ENCODE data around the gene ARL14.

The ARL14 gene

DNA sequence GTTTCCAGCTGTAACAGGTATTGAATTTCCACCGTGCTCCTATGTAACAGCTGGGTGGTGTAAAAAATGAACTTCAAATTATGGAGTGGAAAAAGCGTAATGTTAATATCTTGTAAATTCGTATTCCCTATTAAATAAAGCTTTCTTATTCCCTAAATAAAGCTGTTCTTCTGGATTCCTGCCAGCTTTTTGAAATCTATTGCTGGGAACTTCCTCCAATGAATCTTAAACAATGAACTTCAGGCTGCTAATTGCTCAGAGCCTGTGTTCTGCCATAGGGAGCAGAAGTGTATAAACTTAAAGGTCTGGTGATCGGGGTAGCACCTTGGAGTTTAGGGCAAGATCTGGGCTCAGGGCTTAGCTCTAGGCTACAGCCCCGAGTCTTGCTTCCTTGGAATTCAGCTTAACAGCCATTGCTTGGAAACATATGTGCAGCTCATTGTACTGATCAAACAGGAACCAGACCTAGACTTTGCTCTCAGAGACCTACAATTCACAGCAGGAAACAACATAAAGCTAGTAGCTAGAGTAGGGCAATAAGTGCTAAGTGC lies 1.4 kb downstream of the ARL14 start:
- H3K36me3 ChIP-seq (ENCODE audit: control insufficient read depth, low read depth, low read length), result no peaks in the 10 kb centered on the region
- no peak overlapping the region for H3K27ac ChIP-seq (ENCODE audit: low read length)
- H3K4me3 ChIP-seq (ENCODE audit: low read length), result no peak overlapping the region

DNA sequence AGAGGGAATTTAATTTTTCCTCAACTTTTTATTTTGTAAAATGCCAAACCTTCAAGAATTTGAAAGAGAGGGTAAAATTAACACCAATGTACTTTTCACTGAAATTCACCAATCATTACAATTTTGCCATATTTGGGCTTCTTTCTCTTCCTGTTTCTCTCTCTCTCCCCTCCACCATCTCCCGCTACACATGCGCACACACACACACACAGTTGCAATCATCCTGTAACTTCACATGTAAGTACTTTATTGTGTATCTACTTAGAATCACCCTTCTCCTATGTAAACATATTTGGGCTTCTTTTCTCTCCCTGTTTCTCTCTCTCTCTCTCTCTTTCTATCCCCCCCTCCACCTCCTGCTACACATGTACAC lies 7.4 kb downstream of the ARL14 start:
- H3K9me3 ChIP-seq (ENCODE audit: control insufficient read depth, low read depth, low read length), result no peaks in the 10 kb centered on the region
- H3K4me1 ChIP-seq (ENCODE audit: control insufficient read depth, low read depth, low read length), result no peaks in the 10 kb centered on the region
- no peak overlapping the region for H3K9ac ChIP-seq (ENCODE audit: low read length)
- H3K4me3 ChIP-seq (ENCODE audit: low read length), result no peak overlapping the region
- no peaks in the 10 kb centered on the region for H3K36me3 ChIP-seq (ENCODE audit: control insufficient read depth, low read depth, low read length)
- H3K27ac ChIP-seq (ENCODE audit: low read length), result no peak overlapping the region
- no peaks in the 10 kb centered on the region for H3K27me3 ChIP-seq (ENCODE audit: control insufficient read depth, insufficient read depth, low read length)

More for the DNA sequence above, 1.4 kb downstream of the ARL14 start:
- Histone ChIP-seq H3K9ac (ENCODE audit: low read length) (no peak overlapping the region), H3K9me3 (ENCODE audit: control insufficient read depth, low read depth, low read length) (no peaks in the 10 kb centered on the region), H3K27me3 (ENCODE audit: control insufficient read depth, insufficient read depth, low read length) (no peaks in the 10 kb centered on the region), H3K4me1 (ENCODE audit: control insufficient read depth, low read depth, low read length) (peaks cover 11% of the 10 kb centered on the region)

DNA sequence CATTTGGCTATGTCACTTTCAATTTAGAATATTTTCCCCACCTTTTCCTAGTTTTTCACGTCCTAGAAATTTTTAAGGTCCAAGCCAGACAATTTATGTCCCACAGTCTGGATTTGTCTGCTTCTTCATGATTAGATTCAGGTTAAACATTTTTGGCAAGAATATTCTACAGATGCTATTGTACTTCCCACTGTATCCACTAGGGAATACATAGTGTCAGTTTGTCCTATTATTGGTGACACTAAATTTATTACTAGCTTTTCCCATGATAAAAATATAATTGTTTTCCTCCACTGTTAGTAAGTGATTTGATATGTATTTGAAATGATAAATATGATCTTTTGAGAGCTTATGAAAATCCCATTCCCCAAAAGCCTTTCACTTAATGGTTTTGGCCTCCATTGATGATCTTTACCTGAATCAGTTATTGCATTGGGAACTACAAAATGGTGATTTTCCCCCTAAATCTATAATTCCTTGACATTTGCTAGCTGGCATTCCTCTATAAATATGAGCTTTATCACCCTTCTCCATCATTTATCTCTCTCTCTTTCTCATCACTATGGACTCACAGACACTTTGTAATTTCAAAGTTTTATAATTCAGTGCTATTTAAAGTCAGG lies 8.3 kb downstream of the ARL14 start:
- no peaks in the 10 kb centered on the region for H3K36me3 ChIP-seq (ENCODE audit: control insufficient read depth, low read depth, low read length)
- H3K9me3 ChIP-seq (ENCODE audit: control insufficient read depth, low read depth, low read length), result no peaks in the 10 kb centered on the region
- no peaks in the 10 kb centered on the region for H3K4me1 ChIP-seq (ENCODE audit: control insufficient read depth, low read depth, low read length)
- H3K27ac ChIP-seq (ENCODE audit: low read length), result no peak overlapping the region
- no peaks in the 10 kb centered on the region for H3K27me3 ChIP-seq (ENCODE audit: control insufficient read depth, insufficient read depth, low read length)
- no peak overlapping the region for H3K4me3 ChIP-seq (ENCODE audit: low read length)
- no peak overlapping the region for H3K9ac ChIP-seq (ENCODE audit: low read length)

DNA sequence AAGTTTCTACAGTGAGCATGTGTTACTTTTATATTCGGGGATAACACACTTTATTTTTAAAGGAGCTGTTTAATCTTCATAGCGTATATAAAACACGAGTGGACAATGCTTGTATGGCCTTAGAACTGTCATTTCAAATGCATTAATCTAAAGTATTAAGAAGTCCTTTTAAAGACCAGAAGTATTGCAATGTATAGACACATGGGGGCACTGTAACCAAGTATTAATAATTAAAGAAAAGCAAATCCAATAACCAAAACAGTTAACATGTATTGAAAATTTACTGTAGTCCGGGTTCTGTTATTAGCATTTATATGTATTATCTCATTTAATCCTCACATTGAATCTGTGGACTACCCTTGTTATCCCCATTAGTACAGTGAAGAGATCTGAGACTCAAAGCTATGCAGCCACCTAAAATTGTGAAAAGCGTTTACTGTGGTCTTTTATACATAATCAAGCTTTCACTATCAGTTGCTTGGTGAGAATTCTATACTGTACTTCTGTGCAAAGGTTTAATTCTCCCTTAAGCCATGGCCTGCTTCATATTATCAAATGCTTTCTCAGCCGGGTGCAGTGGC lies 10.1 kb downstream of the ARL14 start:
- H3K4me3 ChIP-seq (ENCODE audit: low read length), result no peak overlapping the region
- no peaks in the 10 kb centered on the region for H3K27me3 ChIP-seq (ENCODE audit: control insufficient read depth, insufficient read depth, low read length)
- no peak overlapping the region for H3K9ac ChIP-seq (ENCODE audit: low read length)
- H3K27ac ChIP-seq (ENCODE audit: low read length), result no peak overlapping the region
- H3K9me3 ChIP-seq (ENCODE audit: control insufficient read depth, low read depth, low read length), result no peaks in the 10 kb centered on the region
- no peaks in the 10 kb centered on the region for H3K4me1 ChIP-seq (ENCODE audit: control insufficient read depth, low read depth, low read length)
- no peaks in the 10 kb centered on the region for H3K36me3 ChIP-seq (ENCODE audit: control insufficient read depth, low read depth, low read length)

DNA sequence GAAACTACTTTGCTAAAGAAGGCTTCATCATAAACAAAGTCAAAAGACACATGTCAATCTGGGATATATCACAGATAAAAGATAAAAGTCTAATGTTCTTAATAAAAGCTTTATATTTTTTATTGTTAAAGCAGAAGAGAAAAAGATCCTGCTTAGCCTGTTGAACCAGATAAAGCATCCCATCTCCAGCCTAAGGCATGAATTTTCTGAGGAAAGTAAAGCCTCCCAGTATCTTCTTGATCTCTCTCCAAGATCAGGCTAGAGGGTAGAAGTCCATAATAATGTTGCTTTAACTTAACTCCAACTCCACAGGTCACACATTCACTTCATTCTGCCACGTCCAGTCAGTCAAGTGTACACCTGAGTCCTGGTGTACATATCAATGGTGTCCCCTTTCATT lies 14.2 kb downstream of the ARL14 start:
- no peaks in the 10 kb centered on the region for H3K27me3 ChIP-seq (ENCODE audit: control insufficient read depth, insufficient read depth, low read length)
- no peak overlapping the region for H3K27ac ChIP-seq (ENCODE audit: low read length)
- H3K9me3 ChIP-seq (ENCODE audit: control insufficient read depth, low read depth, low read length), result no peaks in the 10 kb centered on the region
- no peak overlapping the region for H3K4me3 ChIP-seq (ENCODE audit: low read length)
- no peaks in the 10 kb centered on the region for H3K36me3 ChIP-seq (ENCODE audit: control insufficient read depth, low read depth, low read length)
- H3K4me1 ChIP-seq (ENCODE audit: control insufficient read depth, low read depth, low read length), result no peaks in the 10 kb centered on the region
- H3K9ac ChIP-seq (ENCODE audit: low read length), result no peak overlapping the region

DNA sequence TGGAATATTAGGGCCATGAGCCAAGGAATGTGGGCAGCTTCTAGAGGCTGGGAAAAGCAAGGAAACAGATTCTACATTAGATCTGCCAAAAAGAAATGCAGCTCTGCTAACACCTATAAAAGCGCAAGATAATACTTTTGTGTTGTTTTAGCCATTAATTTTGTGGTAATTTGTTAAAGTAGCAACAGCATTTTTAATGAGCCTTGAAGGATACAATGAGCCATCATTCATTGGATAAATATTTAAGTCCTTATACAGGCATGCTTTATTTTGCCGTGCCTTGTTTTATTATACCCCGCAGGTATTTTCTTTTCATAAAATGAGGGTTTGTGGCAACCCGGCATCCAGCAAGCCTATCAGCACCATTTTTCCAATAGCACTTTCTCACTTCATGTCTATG lies 15.0 kb downstream of the ARL14 start:
- Histone ChIP-seq H3K9me3 (ENCODE audit: control insufficient read depth, low read depth, low read length) (no peaks in the 10 kb centered on the region), H3K4me1 (ENCODE audit: control insufficient read depth, low read depth, low read length) (no peaks in the 10 kb centered on the region), H3K9ac (ENCODE audit: low read length) (no peak overlapping the region), H3K36me3 (ENCODE audit: control insufficient read depth, low read depth, low read length) (no peaks in the 10 kb centered on the region), H3K27ac (ENCODE audit: low read length) (no peak overlapping the region), H3K27me3 (ENCODE audit: control insufficient read depth, insufficient read depth, low read length) (no peaks in the 10 kb centered on the region), H3K4me3 (ENCODE audit: low read length) (no peak overlapping the region)

DNA sequence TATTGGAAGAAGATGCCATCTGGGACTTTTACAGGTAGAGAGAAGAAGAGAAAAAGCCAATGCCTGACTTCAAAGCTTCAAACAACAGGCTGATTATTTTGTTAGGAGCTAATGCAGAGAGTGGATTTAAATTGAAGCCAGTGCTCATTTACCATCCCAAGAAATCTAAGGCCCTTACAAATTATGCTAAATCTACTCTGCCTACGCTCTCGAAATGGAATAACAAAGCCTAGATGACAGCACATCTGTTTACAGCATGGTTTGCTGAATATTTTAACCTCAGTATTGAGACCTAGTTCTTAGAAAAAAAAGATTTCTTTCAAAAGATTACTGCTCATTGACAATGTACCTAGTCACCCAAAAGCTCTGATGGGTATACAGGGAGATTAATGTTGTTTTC lies 16.2 kb downstream of the ARL14 start:
- Histone ChIP-seq H3K9ac (ENCODE audit: low read length) (no peak overlapping the region), H3K4me1 (ENCODE audit: control insufficient read depth, low read depth, low read length) (no peaks in the 10 kb centered on the region), H3K4me3 (ENCODE audit: low read length) (no peak overlapping the region), H3K36me3 (ENCODE audit: control insufficient read depth, low read depth, low read length) (no peaks in the 10 kb centered on the region), H3K9me3 (ENCODE audit: control insufficient read depth, low read depth, low read length) (no peaks in the 10 kb centered on the region), H3K27me3 (ENCODE audit: control insufficient read depth, insufficient read depth, low read length) (no peaks in the 10 kb centered on the region), H3K27ac (ENCODE audit: low read length) (no peak overlapping the region)

DNA sequence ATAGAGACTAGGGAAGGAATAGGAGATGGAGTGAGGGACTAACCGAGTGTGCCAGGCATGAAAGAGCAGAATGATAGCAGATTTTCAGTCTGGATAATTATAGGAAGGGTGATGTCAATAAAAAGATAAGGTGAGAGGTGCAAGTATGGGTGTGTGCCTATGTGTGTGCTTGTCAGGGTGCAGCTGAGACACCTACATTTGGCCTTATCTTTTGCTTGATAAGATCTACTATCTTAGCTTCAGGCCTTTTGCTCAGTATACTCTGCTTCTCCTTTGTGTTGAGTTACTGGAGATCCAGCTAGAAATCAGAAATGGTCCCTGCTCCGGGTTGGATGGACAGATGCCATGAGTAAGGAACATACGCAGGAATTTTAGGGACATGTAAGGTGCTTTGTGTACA lies 17.4 kb downstream of the ARL14 start:
- Histone ChIP-seq H3K9me3 (ENCODE audit: control insufficient read depth, low read depth, low read length) (no peaks in the 10 kb centered on the region), H3K27me3 (ENCODE audit: control insufficient read depth, insufficient read depth, low read length) (no peaks in the 10 kb centered on the region), H3K36me3 (ENCODE audit: control insufficient read depth, low read depth, low read length) (no peaks in the 10 kb centered on the region), H3K27ac (ENCODE audit: low read length) (no peak overlapping the region), H3K4me1 (ENCODE audit: control insufficient read depth, low read depth, low read length) (no peaks in the 10 kb centered on the region), H3K9ac (ENCODE audit: low read length) (no peak overlapping the region), H3K4me3 (ENCODE audit: low read length) (no peak overlapping the region)

DNA sequence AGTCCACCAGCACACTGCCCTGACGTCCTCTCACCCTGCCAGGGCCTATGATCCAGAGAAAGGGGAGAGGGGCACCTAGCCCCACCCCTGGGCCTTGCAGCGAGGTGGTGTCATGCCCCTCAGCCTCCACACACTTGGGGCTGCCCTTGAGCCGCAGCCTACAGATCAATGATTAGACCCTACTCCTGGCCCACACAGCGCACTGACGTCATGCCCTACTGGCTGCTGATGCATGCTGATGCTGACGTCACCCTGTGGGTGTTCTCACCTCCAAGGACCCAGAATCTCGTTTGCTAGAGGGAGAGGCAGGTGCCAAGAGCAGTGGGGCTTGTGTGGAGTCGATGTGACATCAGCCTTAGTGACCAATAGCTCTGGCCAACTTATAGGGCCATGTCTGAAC lies 18.0 kb downstream of the ARL14 start:
- H3K4me1 ChIP-seq (ENCODE audit: control insufficient read depth, low read depth, low read length), result no peaks in the 10 kb centered on the region
- H3K9me3 ChIP-seq (ENCODE audit: control insufficient read depth, low read depth, low read length), result no peaks in the 10 kb centered on the region
- no peak overlapping the region for H3K9ac ChIP-seq (ENCODE audit: low read length)
- no peaks in the 10 kb centered on the region for H3K36me3 ChIP-seq (ENCODE audit: control insufficient read depth, low read depth, low read length)
- H3K27ac ChIP-seq (ENCODE audit: low read length), result no peak overlapping the region
- H3K27me3 ChIP-seq (ENCODE audit: control insufficient read depth, insufficient read depth, low read length), result no peaks in the 10 kb centered on the region
- no peak overlapping the region for H3K4me3 ChIP-seq (ENCODE audit: low read length)

DNA sequence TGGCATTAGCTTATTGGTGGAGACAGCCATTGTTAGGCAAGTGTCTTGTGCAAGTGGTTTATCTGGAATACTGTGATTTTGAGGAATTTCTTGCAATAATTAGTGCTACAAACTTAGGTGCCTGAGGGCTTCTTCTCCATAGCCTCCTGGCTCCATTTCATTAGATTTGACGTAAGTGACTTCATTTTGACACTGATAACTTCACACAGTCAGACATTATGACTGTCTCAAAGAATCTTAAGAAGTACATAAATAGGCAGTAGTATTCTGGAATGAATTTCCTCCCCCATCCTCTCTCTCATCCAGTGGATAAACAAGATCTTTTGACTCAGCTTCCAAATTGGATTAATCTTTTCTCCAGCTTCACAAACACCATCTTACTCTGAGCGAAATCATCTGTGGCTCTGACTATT lies 19.0 kb downstream of the ARL14 start:
- Histone ChIP-seq H3K9ac (ENCODE audit: low read length) (no peak overlapping the region), H3K27me3 (ENCODE audit: control insufficient read depth, insufficient read depth, low read length) (no peaks in the 10 kb centered on the region), H3K36me3 (ENCODE audit: control insufficient read depth, low read depth, low read length) (no peaks in the 10 kb centered on the region), H3K9me3 (ENCODE audit: control insufficient read depth, low read depth, low read length) (no peaks in the 10 kb centered on the region), H3K27ac (ENCODE audit: low read length) (no peak overlapping the region), H3K4me1 (ENCODE audit: control insufficient read depth, low read depth, low read length) (no peaks in the 10 kb centered on the region), H3K4me3 (ENCODE audit: low read length) (no peak overlapping the region)

DNA sequence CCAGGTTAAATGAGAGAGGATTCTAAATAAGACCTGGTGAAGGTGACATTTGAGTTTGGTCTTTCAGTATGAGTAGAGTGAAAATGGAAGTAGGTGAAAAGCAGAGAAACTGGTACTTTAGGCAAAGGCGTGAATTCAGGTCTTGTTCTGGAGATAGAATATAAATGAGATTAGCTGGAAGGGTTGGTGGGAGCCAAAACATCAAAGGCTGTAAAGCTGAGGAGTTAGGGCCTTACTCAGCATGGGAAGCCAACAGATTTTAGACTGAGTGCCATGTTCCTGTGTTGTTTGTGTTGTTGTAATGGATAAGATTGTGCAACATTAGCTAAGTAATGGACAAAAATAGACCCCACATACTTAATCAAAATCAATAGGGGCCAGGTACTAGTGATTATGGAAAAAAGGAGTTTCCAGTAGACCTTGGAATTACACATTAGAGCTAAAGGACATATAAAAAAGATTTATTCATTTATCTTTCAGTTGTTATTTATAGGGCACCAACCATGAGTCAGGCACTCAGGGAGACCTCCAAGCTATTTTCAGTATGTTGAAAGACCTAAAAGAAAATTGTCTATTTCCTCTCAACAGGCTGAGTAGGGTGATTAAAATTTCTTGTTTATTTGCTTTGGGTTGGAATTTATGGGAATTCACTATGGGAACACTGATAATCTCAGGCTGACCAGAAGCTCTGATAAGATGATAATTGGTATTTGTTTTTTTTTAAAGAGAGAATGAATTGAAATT lies 20.8 kb downstream of the ARL14 start:
- no peaks in the 10 kb centered on the region for H3K36me3 ChIP-seq (ENCODE audit: control insufficient read depth, low read depth, low read length)
- no peaks in the 10 kb centered on the region for H3K27me3 ChIP-seq (ENCODE audit: control insufficient read depth, insufficient read depth, low read length)
- no peaks in the 10 kb centered on the region for H3K9me3 ChIP-seq (ENCODE audit: control insufficient read depth, low read depth, low read length)
- no peak overlapping the region for H3K4me3 ChIP-seq (ENCODE audit: low read length)
- H3K4me1 ChIP-seq (ENCODE audit: control insufficient read depth, low read depth, low read length), result no peaks in the 10 kb centered on the region
- H3K9ac ChIP-seq (ENCODE audit: low read length), result no peak overlapping the region
- no peak overlapping the region for H3K27ac ChIP-seq (ENCODE audit: low read length)
